Measurements from ENCODE around the gene SLC13A4. TPM values are rescaled to one million over a fixed set of nuclear protein-coding genes. Genes with fewer than 3 reads are reported as not detected.

Gene SLC13A4
- total RNA-seq, 1 donor from 2014 or later = not detected

DNA sequence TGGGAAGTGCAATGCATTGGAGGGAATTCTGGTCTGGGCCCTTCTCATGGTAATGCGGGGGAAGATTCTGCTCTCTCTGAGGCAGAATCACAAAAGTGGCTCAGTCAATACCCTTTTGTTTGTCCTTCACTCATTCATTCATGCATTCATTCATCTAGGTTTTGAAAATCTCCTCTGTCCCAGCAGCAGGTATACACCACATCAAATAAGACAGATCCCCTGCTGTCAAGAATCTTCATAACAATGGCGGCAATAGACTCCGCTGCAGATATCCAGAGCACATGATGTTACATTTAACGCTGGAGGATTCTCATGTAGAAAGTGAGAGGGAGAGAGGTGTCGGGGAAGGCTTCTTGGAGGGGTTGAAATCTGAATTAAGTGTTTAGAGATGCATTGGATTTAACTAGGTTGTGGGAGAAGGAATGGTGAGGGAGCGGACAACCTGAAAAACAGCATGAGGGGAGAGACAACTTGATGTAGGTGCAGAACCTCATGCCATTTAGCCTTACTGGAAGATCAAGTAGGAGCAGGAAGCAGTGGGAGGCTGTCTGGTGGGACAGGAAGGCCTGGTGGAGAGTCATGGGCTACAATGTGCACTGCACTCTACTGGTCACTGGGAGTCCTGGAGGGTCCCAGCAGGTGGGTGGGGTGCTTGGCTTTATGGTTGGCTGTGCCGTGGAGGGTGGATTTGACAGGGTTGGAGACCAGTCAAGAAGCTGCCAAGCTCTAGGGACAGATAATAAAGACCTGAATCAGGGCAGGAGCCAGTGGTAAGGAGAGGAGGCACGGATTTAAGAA is 25.8 kb upstream of the SLC13A4 start:
- no peak for DNase-seq (ENCODE audit: low read depth)
- TF ChIP-seq, protein P1, sequence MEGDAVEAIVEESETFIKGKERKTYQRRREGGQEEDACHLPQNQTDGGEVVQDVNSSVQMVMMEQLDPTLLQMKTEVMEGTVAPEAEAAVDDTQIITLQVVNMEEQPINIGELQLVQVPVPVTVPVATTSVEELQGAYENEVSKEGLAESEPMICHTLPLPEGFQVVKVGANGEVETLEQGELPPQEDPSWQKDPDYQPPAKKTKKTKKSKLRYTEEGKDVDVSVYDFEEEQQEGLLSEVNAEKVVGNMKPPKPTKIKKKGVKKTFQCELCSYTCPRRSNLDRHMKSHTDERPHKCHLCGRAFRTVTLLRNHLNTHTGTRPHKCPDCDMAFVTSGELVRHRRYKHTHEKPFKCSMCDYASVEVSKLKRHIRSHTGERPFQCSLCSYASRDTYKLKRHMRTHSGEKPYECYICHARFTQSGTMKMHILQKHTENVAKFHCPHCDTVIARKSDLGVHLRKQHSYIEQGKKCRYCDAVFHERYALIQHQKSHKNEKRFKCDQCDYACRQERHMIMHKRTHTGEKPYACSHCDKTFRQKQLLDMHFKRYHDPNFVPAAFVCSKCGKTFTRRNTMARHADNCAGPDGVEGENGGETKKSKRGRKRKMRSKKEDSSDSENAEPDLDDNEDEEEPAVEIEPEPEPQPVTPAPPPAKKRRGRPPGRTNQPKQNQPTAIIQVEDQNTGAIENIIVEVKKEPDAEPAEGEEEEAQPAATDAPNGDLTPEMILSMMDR (conservative IDR thresholded peaks at IDR 0.05; ENCODE audit: low read depth, low read length) = no peak
- no peak overlapping the region for H3K4me3 ChIP-seq (ENCODE audit: low read depth, low read length)

- H3K4me3 ChIP-seq (ENCODE audit: low read depth, low read length) = no peak within 1 kb of the TSS
- no peak for DNase-seq (ENCODE audit: low read depth)
- TF ChIP-seq, protein P1 (conservative IDR thresholded peaks at IDR 0.05; ENCODE audit: low read depth, low read length) = no peak
Observed at GRCh38 chr7:135748770-135749169, 20.8 kb upstream of the SLC13A4 start, which contains the start of gene FAM180A. Gene FAM180A (minus strand): TSS chr7:135748813. CDS start chr7:135748580, 233 bp downstream.

- TF ChIP-seq, protein P1 (conservative IDR thresholded peaks at IDR 0.05; ENCODE audit: low read depth, low read length) = no peak
- no peak overlapping the region for H3K4me3 ChIP-seq (ENCODE audit: low read depth, low read length)
- no peak for DNase-seq (ENCODE audit: low read depth)
Observed at GRCh38 chr7:135747366-135747765, 19.4 kb upstream of the SLC13A4 start.

GRCh38 chr7:135745703-135746312 is 17.8 kb upstream of the SLC13A4 start:
- TF ChIP-seq, protein P1 (conservative IDR thresholded peaks at IDR 0.05; ENCODE audit: low read depth, low read length) = no peak
- no peak for DNase-seq (ENCODE audit: low read depth)
- H3K4me3 ChIP-seq (ENCODE audit: low read depth, low read length) = no peak overlapping the region

GRCh38 chr7:135744938-135745702 is 17.1 kb upstream of the SLC13A4 start:
- no peak overlapping the region for H3K4me3 ChIP-seq (ENCODE audit: low read depth, low read length)
- DNase-seq (ENCODE audit: low read depth) = no peak
- TF ChIP-seq, protein P1 (conservative IDR thresholded peaks at IDR 0.05; ENCODE audit: low read depth, low read length) = no peak

DNA sequence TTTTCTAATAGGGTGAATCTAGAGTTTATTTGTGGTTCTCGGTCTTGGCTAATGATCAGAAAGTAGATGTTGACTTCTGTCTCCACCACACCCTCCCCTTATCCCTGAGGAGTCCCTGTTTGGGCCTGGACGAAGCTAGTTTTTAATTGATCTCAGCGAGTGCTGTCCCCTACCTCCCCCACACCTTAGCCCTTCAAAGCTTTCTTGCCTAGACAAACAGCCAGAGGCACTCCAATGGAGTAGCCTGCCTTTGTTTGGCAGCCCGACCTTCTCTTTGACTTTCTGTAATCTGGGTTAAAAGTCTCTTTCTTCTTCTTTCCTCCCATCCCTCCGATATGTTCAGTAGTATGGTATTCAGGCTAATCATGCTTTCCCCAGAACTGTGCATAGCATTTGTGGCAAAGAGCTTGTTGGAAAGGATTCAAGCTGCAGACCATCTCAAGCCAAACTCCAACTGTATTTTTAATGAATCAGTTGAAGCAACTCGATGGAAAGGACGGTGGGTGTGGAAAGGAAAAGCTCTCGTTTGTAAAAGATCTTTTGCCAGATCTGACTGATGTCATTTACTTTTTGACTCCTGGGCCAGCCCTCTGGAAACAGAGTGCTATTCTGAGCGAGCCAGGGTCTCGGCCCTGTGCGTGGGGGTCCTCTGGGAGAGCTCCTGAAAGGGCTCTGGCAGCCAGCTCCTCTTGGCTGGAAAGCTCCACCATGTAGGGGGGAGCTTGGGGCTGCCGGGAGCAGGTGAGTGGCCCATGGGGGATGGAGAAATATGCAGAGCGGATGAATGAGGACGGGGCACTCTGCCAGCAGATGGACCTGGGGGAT is 16.1 kb upstream of the SLC13A4 start:
- DNase-seq (ENCODE audit: low read depth) = no peak

More for the DNA sequence above, 16.1 kb upstream of the SLC13A4 start:
- TF ChIP-seq, protein P1 (conservative IDR thresholded peaks at IDR 0.05; ENCODE audit: low read depth, low read length) = no peak
- H3K4me3 ChIP-seq (ENCODE audit: low read depth, low read length) = no peak overlapping the region
